BE2C (cell line): ENCODE measurements around the gene ABR.

ENCODE experiments used
- DNase-seq: peaks from one replicate; pipeline ENCODE4 v3.0.0-alpha.2; 2020
- H3K27me3 ChIP-seq: fragments of 250-450 bp; sonication (Bioruptor Pico); 2 replicates; pipeline ENCODE4 v1.5.1; 2020; ENCODE audit warnings: mild to moderate bottlenecking
- H3K36me3 ChIP-seq: fragments of 250-450 bp; sonication (Bioruptor Pico); 2 replicates; pipeline ENCODE4 v1.5.1; 2020; ENCODE audit warnings: mild to moderate bottlenecking
- H3K4me1 ChIP-seq: fragments of 250-450 bp; sonication (Bioruptor Pico); 2 replicates; pipeline ENCODE4 v1.5.1; 2020
- H3K4me3 ChIP-seq: 2 replicates; pipeline ENCODE4 v1.5.1; 2011; ENCODE audit warnings: low read depth, low read length
- H3K9me3 ChIP-seq: fragments of 250-450 bp; sonication (Bioruptor Pico); 2 replicates; pipeline ENCODE4 v1.5.1; 2020
- CTCF ChIP-seq: IDR thresholded peaks from 2 replicates; pipeline ENCODE4 v1.5.1; 2012; ENCODE audit warnings: mild to moderate bottlenecking, low read depth, low read length

ABR gene

GRCh38 chr17:1165836-1166235, 13.9 kb downstream of the ABR start:
- no peak for TF ChIP-seq CTCF
- Histone ChIP-seq H3K36me3 (no peaks in the 10 kb centered on the region), H3K9me3 (no peaks in the 10 kb centered on the region), H3K4me1 (no peaks in the 10 kb centered on the region), H3K4me3 (no peak overlapping the region), H3K27me3 (peaks cover 17% of the 10 kb centered on the region)
- no peak for DNase-seq

GRCh38 chr17:1164935-1165556, 14.7 kb downstream of the ABR start:
- Histone ChIP-seq H3K27me3 (peaks cover 17% of the 10 kb centered on the region), H3K4me1 (no peaks in the 10 kb centered on the region), H3K9me3 (no peaks in the 10 kb centered on the region), H3K36me3 (no peaks in the 10 kb centered on the region), H3K4me3 (no peak overlapping the region)
- no peak for DNase-seq
- TF ChIP-seq CTCF, result no peak

- DNase-seq, result no peak
- Histone ChIP-seq H3K4me1 (no peaks in the 10 kb centered on the region), H3K36me3 (no peaks in the 10 kb centered on the region), H3K27me3 (peaks cover 17% of the 10 kb centered on the region), H3K4me3 (no peak overlapping the region), H3K9me3 (no peaks in the 10 kb centered on the region)
- TF ChIP-seq CTCF, result no peak
These were observed 17.5 kb downstream of the ABR start for GRCh38 chr17:1162116-1162855.

GRCh38 chr17:1160591-1161390, 19.0 kb downstream of the ABR start:
- H3K4me1 ChIP-seq, result no peaks in the 10 kb centered on the region
- peaks cover 17% of the 10 kb centered on the region for H3K27me3 ChIP-seq
- no peaks in the 10 kb centered on the region for H3K36me3 ChIP-seq
- no peaks in the 10 kb centered on the region for H3K9me3 ChIP-seq
- no peak for DNase-seq
- H3K4me3 ChIP-seq, result no peak overlapping the region
- no peak for TF ChIP-seq CTCF

- H3K36me3 ChIP-seq, result no peaks in the 10 kb centered on the region
These were observed 20.2 kb downstream of the ABR start for GRCh38 chr17:1159431-1160180.

More at GRCh38 chr17:1159431-1160180, 20.2 kb downstream of the ABR start:
- no peak for DNase-seq
- Histone ChIP-seq H3K9me3 (no peaks in the 10 kb centered on the region), H3K4me3 (no peak overlapping the region), H3K27me3 (peaks cover 8% of the 10 kb centered on the region), H3K4me1 (no peaks in the 10 kb centered on the region)
- TF ChIP-seq CTCF, result no peak
